ENCODE measurements around the gene GRHL3.

Gene GRHL3

GRCh38 chr1:24327891-24328290 is 8.7 kb downstream of the GRHL3 start:
- DNase-seq (ENCODE audit: low spot score), result no peak
- in situ Hi-C loops (cut with MboI; ENCODE audit: low pct_unique_long_range_greater_than_20kb, low sequenced_read_pairs, unreplicated experiment), result no loop called here
- TF ChIP-seq CTCF (IDR thresholded peaks at IDR 0.05; ENCODE audit: extremely low read depth, insufficient read depth, missing control alignments), result no peak

- in situ Hi-C loops (cut with MboI; ENCODE audit: low pct_unique_long_range_greater_than_20kb, low sequenced_read_pairs, unreplicated experiment), result no loop called here
- no peak for DNase-seq (ENCODE audit: low spot score)
- no peak for TF ChIP-seq CTCF (IDR thresholded peaks at IDR 0.05; ENCODE audit: extremely low read depth, insufficient read depth, missing control alignments)
Observed at GRCh38 chr1:24329331-24329730, 10.2 kb downstream of the GRHL3 start.

DNA sequence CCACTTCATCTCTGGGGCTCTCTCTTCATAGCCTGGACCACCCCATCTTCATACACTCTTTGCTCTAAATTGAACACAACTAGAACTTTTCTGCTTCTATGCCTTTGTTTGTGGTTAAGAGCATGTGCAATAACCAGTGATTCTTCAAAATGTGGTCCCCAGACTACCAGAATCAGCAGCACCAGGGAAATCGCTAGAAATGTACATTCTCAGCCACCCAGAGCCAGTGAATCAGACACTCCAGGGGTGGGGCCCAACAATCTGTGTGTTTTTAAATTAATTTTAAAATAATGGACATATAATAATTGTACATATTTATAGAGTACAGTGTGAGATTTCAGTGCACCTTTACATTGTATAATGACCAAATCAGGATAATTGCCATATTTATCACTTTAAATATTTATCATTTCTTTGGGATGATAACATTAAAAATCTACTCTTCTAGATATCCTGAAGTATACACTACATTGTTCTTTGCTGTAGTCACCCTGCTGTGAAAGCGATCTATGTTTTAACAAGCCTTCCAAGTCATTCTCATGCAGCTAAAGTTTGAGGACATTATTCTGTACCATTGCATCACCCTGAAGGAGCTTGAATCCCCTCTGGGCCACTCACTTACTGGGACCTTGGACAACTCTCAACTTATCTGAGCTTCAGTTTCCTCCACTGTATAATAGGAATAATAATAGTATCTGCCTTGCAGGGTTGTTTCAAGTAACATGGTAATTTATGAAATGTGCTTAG is 10.8 kb downstream of the GRHL3 start:
- in situ Hi-C loops (cut with MboI; ENCODE audit: low pct_unique_long_range_greater_than_20kb, low sequenced_read_pairs, unreplicated experiment), result no loop called here
- no peak for DNase-seq (ENCODE audit: low spot score)
- no peak for TF ChIP-seq CTCF (IDR thresholded peaks at IDR 0.05; ENCODE audit: extremely low read depth, insufficient read depth, missing control alignments)

GRCh38 chr1:24331961-24332673 is 13.0 kb downstream of the GRHL3 start:
- DNase-seq (ENCODE audit: low spot score), result no peak
- TF ChIP-seq CTCF (IDR thresholded peaks at IDR 0.05; ENCODE audit: extremely low read depth, insufficient read depth, missing control alignments), result no peak
- in situ Hi-C loops (cut with MboI; ENCODE audit: low pct_unique_long_range_greater_than_20kb, low sequenced_read_pairs, unreplicated experiment), result no loop called here

GRCh38 chr1:24336075-24336474 is 16.9 kb downstream of the GRHL3 start:
- in situ Hi-C loops (cut with MboI; ENCODE audit: low pct_unique_long_range_greater_than_20kb, low sequenced_read_pairs, unreplicated experiment), result no loop called here
- no peak for TF ChIP-seq CTCF (IDR thresholded peaks at IDR 0.05; ENCODE audit: extremely low read depth, insufficient read depth, missing control alignments)
- DNase-seq (ENCODE audit: low spot score), result no peak

DNA sequence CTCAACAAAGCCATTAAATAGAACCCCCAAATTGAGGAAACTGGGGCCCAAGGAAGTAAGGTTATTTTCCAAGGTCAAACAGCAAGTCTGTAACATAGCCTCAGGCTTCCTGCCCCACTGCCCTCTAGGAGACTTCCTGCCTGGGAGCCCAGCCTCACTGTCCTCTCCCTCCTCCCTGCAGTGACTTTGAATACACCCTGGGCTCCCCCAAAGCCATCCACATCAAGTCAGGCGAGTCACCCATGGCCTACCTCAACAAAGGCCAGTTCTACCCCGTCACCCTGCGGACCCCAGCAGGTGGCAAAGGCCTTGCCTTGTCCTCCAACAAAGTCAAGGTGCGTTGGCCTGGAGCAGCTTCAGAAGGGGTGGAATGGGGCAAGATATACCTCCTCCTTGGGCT is 18.3 kb downstream of the GRHL3 start:
- in situ Hi-C loops (cut with MboI; ENCODE audit: low pct_unique_long_range_greater_than_20kb, low sequenced_read_pairs, unreplicated experiment), result no loop called here
- TF ChIP-seq CTCF (IDR thresholded peaks at IDR 0.05; ENCODE audit: extremely low read depth, insufficient read depth, missing control alignments), result no peak
- no peak for DNase-seq (ENCODE audit: low spot score)
